Measurements from ENCODE around the gene TGFBI.

GRCh38 chr5:136038635-136039034 lies 9.8 kb downstream of the TGFBI start:
- no peak for TF ChIP-seq TARDBP (IDR thresholded peaks at IDR 0.05)
- no peak for TF ChIP-seq TRIM24 (IDR thresholded peaks at IDR 0.05)
- TF ChIP-seq ZBTB12 (CRISPR knock-in tag; IDR thresholded peaks at IDR 0.05), result no peak
- TF ChIP-seq CREB3 (tag; conservative IDR thresholded peaks at IDR 0.05; ENCODE audit: low read depth), result no peak
- TF ChIP-seq CTCF (IDR thresholded peaks at IDR 0.05 in 2 of 3, conservative IDR thresholded peaks at IDR 0.05 in 1 of 3; ENCODE audit: insufficient read depth in 2 of 3, low read depth in 1 of 3, low read length in 3 of 3), result no peak
